Fibroblast of lung (primary cell): ENCODE results near the gene LHX5. TPM values are rescaled to one million over a fixed set of nuclear protein-coding genes. Genes with fewer than 3 reads are reported as not detected.

Experiments
- DNase-seq, 2 donors: peaks; one replicate each; pipeline versions ENCODE4 v3.0.0 to v3.0.0-alpha.2; 2010; ENCODE audit warnings: low read depth in 2 of 2
- H2AFZ ChIP-seq: 2 replicates; pipeline ENCODE4 v1.5.1; 2012; ENCODE audit warnings: low read length, control low read depth, inconsistent platforms
- H3K27ac ChIP-seq: 2 replicates; pipeline ENCODE4 v1.5.1; 2011; ENCODE audit warnings: low read length, control low read depth; ENCODE audit not compliant: insufficient read depth
- H3K27me3 ChIP-seq: 2 replicates; pipeline ENCODE4 v1.5.1; 2011; ENCODE audit warnings: mild to moderate bottlenecking, low read length; ENCODE audit not compliant: control insufficient read depth, insufficient read depth
- H3K36me3 ChIP-seq: 2 replicates; pipeline ENCODE4 v1.5.1; 2011; ENCODE audit warnings: low read length; ENCODE audit not compliant: control insufficient read depth, insufficient read depth
- H3K4me1 ChIP-seq: 2 replicates; pipeline ENCODE4 v1.5.1; 2011; ENCODE audit warnings: low read length; ENCODE audit not compliant: control insufficient read depth, insufficient read depth; ENCODE audit errors: extremely low read depth
- H3K4me2 ChIP-seq: 2 replicates; pipeline ENCODE4 v1.5.1; 2011; ENCODE audit warnings: low read length, control low read depth; ENCODE audit not compliant: insufficient read depth; ENCODE audit errors: extremely low read depth
- H3K4me3 ChIP-seq, 4 experiments: fragments of 200-600 bp in 1 of 4; sonication (generic) in 1 of 4; replicated peaks in 1 of 4; 2 replicates each; pipeline ENCODE4 v1.5.1; 2011 to 2016; ENCODE audit warnings: low read length in 4 of 4, low read depth in 3 of 4, mild to moderate bottlenecking in 3 of 4, control low read depth in 2 of 4, inconsistent platforms in 1 of 4, mixed read lengths in 1 of 4; ENCODE audit not compliant: insufficient read depth in 1 of 4; ENCODE audit errors: control extremely low read depth in 1 of 4
- H3K79me2 ChIP-seq: 2 replicates; pipeline ENCODE4 v1.5.1; 2012; ENCODE audit warnings: mild to moderate bottlenecking, low read length, inconsistent platforms; ENCODE audit not compliant: control insufficient read depth, insufficient read depth
- H3K9ac ChIP-seq: 2 replicates; pipeline ENCODE4 v1.5.1; 2011; ENCODE audit warnings: mild to moderate bottlenecking, low read length, control low read depth; ENCODE audit not compliant: insufficient read depth
- H3K9me3 ChIP-seq: 2 replicates; pipeline ENCODE4 v1.5.1; 2012; ENCODE audit warnings: low read depth, low read length; ENCODE audit not compliant: control insufficient read depth, insufficient read depth
- H4K20me1 ChIP-seq: 2 replicates; pipeline ENCODE4 v1.5.1; 2011; ENCODE audit warnings: low read length; ENCODE audit not compliant: control insufficient read depth, insufficient read depth; ENCODE audit errors: extremely low read depth
- CTCF ChIP-seq, 2 donors: IDR thresholded peaks in 1 of 2; conservative IDR thresholded peaks in 1 of 2; 1 replicate in 1 of 2; 2 replicates in 1 of 2; pipeline ENCODE4 v1.5.1; 2011 to 2012; ENCODE audit warnings: low read length in 2 of 2, control low read depth in 1 of 2, inconsistent platforms in 1 of 2, low read depth in 1 of 2, mild to moderate bottlenecking in 1 of 2
- EZH2 ChIP-seq: IDR thresholded peaks from 2 replicates; pipeline ENCODE4 v1.5.1; 2012; ENCODE audit warnings: low read length, control low read depth, mild to moderate bottlenecking; ENCODE audit errors: missing control alignments
- polyA plus RNA-seq, 2 donors: library from polyadenylated mRNA; depleted of rRNA in 1 of 2; stranded (reverse) in 1 of 2; unstranded in 1 of 2; fragments of >200 nt; gene quantifications; 2 replicates each; pipeline ENCODE4 v1.2.1, GENCODE V29; 2011 to 2012; ENCODE audit warnings: missing spikeins in 1 of 2
- total RNA-seq: library from RNA; depleted of rRNA; stranded (reverse); fragments of >200 nt; gene quantifications from 2 replicates; pipeline ENCODE4 v1.2.1, GENCODE V29; 2014

Gene LHX5
- total and polyA plus RNA-seq, 2 donors (not counting 1 experiment from before 2014, with no cell fraction given): not detected

GRCh38 chr12:113445544-113446171, 26.0 kb downstream of the LHX5 start:
- Histone ChIP-seq H2AFZ (no peak overlapping the region), H3K27me3 (no peaks in the 10 kb centered on the region), H4K20me1 (no peaks in the 10 kb centered on the region), H3K9ac (no peak overlapping the region), H3K36me3 (no peaks in the 10 kb centered on the region), H3K9me3 (no peaks in the 10 kb centered on the region), H3K4me2 (no peak overlapping the region), H3K27ac (no peak overlapping the region), H3K79me2 (no peaks in the 10 kb centered on the region), H3K4me3 (no peak overlapping the region), H3K4me1 (no peaks in the 10 kb centered on the region)
- no peak for DNase-seq
- no peak for TF ChIP-seq EZH2
- TF ChIP-seq CTCF (conservative IDR thresholded peaks at IDR 0.05 in 1 of 2, IDR thresholded peaks at IDR 0.05 in 1 of 2; ENCODE audit: low read depth in 1 of 2, low read length in 2 of 2): no peak

- no peaks in the 10 kb centered on the region for H3K79me2 ChIP-seq
- TF ChIP-seq CTCF (conservative IDR thresholded peaks at IDR 0.05 in 1 of 2, IDR thresholded peaks at IDR 0.05 in 1 of 2; ENCODE audit: low read depth in 1 of 2, low read length in 2 of 2) (no peak), EZH2 (no peak)
- H3K9ac ChIP-seq: no peak overlapping the region
- no peaks in the 10 kb centered on the region for H3K4me1 ChIP-seq
- H4K20me1 ChIP-seq: no peaks in the 10 kb centered on the region
- H3K9me3 ChIP-seq: no peaks in the 10 kb centered on the region
- H3K27ac ChIP-seq: no peak overlapping the region
- DNase-seq: no peak
- no peaks in the 10 kb centered on the region for H3K36me3 ChIP-seq
- H3K27me3 ChIP-seq: no peaks in the 10 kb centered on the region
- H3K4me2 ChIP-seq: no peak overlapping the region
- no peak overlapping the region for H3K4me3 ChIP-seq
- no peak overlapping the region for H2AFZ ChIP-seq
These were observed 28.6 kb downstream of the LHX5 start for GRCh38 chr12:113443030-113443539.

- Histone ChIP-seq H3K9me3 (no peaks in the 10 kb centered on the region), H2AFZ (no peak overlapping the region), H3K27ac (no peak overlapping the region), H3K27me3 (no peaks in the 10 kb centered on the region), H4K20me1 (no peaks in the 10 kb centered on the region), H3K4me1 (no peaks in the 10 kb centered on the region), H3K79me2 (no peaks in the 10 kb centered on the region), H3K36me3 (no peaks in the 10 kb centered on the region), H3K4me2 (no peak overlapping the region), H3K9ac (no peak overlapping the region), H3K4me3 (no peak overlapping the region)
- no peak for DNase-seq
- TF ChIP-seq EZH2 (no peak), CTCF (conservative IDR thresholded peaks at IDR 0.05 in 1 of 2, IDR thresholded peaks at IDR 0.05 in 1 of 2; ENCODE audit: low read depth in 1 of 2, low read length in 2 of 2) (no peak)
These were observed 30.5 kb downstream of the LHX5 start for GRCh38 chr12:113440947-113441782.
